PFSK-1 (cell line): ENCODE measurements around the gene GTPBP1.
A peak's percentile ranks its signal among the peaks of the same experiment; 100 is the strongest.

ENCODE experiments used
- FOXP2 ChIP-seq: optimal IDR thresholded peaks from 2 replicates; pipeline ENCODE3; 2011; ENCODE audit warnings: borderline replicate concordance, control low read depth, inconsistent platforms; ENCODE audit not compliant: insufficient read depth; ENCODE audit errors: extremely low read length, extremely low read depth
- POLR2AphosphoS5 ChIP-seq: IDR thresholded peaks from 2 replicates; pipeline ENCODE4 v1.6.1; 2012; ENCODE audit warnings: low read depth, mild to moderate bottlenecking, control low read depth, low read length, moderate library complexity
- REST ChIP-seq, 2 experiments: IDR thresholded peaks; 2 replicates each; pipeline versions ENCODE4 v1.6.1 to v1.8.0; 2011 to 2012; ENCODE audit warnings: low read depth in 2 of 2, low read length in 2 of 2, control low read depth in 1 of 2, inconsistent platforms in 1 of 2, mild to moderate bottlenecking in 1 of 2, moderate library complexity in 1 of 2; ENCODE audit not compliant: insufficient read depth in 1 of 2
- SIN3A ChIP-seq: IDR thresholded peaks from 2 replicates; pipeline ENCODE4 v1.6.1; 2012; ENCODE audit warnings: mild to moderate bottlenecking, low read length, moderate library complexity, borderline replicate concordance; ENCODE audit not compliant: insufficient read depth
- TAF1 ChIP-seq: IDR thresholded peaks from 2 replicates; pipeline ENCODE4 v1.6.1; 2012; ENCODE audit warnings: low read length, control low read depth, borderline replicate concordance; ENCODE audit not compliant: insufficient read depth

GTPBP1 gene

GRCh38 chr22:38735126-38735464 lies 29.4 kb downstream of the GTPBP1 start:
- TF ChIP-seq REST (IDR thresholded peaks at IDR 0.05; ENCODE audit: insufficient read depth in 1 of 2, low read depth in 2 of 2, low read length in 2 of 2) (no peak), POLR2AphosphoS5 (no peak; the same call in 1 of the 2 replicates), SIN3A (no peak), TAF1 (no peak), FOXP2 (no peak)

GRCh38 chr22:38735465-38736256 lies 29.9 kb downstream of the GTPBP1 start:
- TF ChIP-seq FOXP2, result no peak
- 0 out of 2 replicates have a peak, but pooled peaks have one; percentile 37 for TF ChIP-seq POLR2AphosphoS5
- TF ChIP-seq SIN3A, result no peak
- TF ChIP-seq REST (IDR thresholded peaks at IDR 0.05; ENCODE audit: insufficient read depth in 1 of 2, low read depth in 2 of 2, low read length in 2 of 2), result no peak

- TF ChIP-seq FOXP2 (no peak), SIN3A (no peak), TAF1 (no peak), POLR2AphosphoS5 (no peak; the same call in 1 of the 2 replicates), REST (IDR thresholded peaks at IDR 0.05; ENCODE audit: insufficient read depth in 1 of 2, low read depth in 2 of 2, low read length in 2 of 2) (no peak)
These were observed 30.5 kb downstream of the GTPBP1 start for GRCh38 chr22:38736257-38736570.

GRCh38 chr22:38737302-38738060 lies 31.7 kb downstream of the GTPBP1 start:
- no peak for TF ChIP-seq SIN3A
- no peak for TF ChIP-seq TAF1
- no peak for TF ChIP-seq FOXP2
- TF ChIP-seq REST (IDR thresholded peaks at IDR 0.05; ENCODE audit: insufficient read depth in 1 of 2, low read depth in 2 of 2, low read length in 2 of 2), result no peak
- no peak for TF ChIP-seq POLR2AphosphoS5
